Bronchial epithelial cell (primary cell): ENCODE results near the gene TBCD. TPM values are rescaled to one million over a fixed set of nuclear protein-coding genes. Genes with fewer than 3 reads are reported as not detected.
"Not testable (repeated sequence)": the region's sequence is repeated elsewhere in the genome, so short reads cannot be mapped to it uniquely, and the experiment has no call there.

Experiments used
- DNase-seq: peaks from one replicate; pipeline ENCODE4 v3.0.0-alpha.2; 2010; ENCODE audit warnings: low read depth
- FAIRE-seq: peaks from 2 replicates; lab custom pipeline; 2011; peaks lifted over from hg19 to GRCh38; lab: Jason Lieb, UNC
- H3K27me3 ChIP-seq: 2 replicates; pipeline ENCODE4 v1.5.1; 2011; ENCODE audit warnings: low read length; ENCODE audit not compliant: control insufficient read depth, insufficient read depth
- H3K36me3 ChIP-seq: 2 replicates; pipeline ENCODE4 v1.5.1; 2011; ENCODE audit warnings: low read length; ENCODE audit not compliant: control insufficient read depth, insufficient read depth
- H3K4me3 ChIP-seq: 2 replicates; pipeline ENCODE4 v1.5.1; 2011; ENCODE audit warnings: mild to moderate bottlenecking, low read depth, low read length, control low read depth
- CTCF ChIP-seq: IDR thresholded peaks from 2 replicates; pipeline ENCODE4 v1.5.1; 2011; ENCODE audit warnings: mild to moderate bottlenecking, moderate library complexity, low read length, control low read depth, inconsistent platforms; ENCODE audit not compliant: insufficient read depth, severe bottlenecking
- total RNA-seq: library from RNA; depleted of rRNA; stranded (reverse); fragments of >200 nt; gene quantifications from 2 replicates; pipeline ENCODE4 v1.2.1, GENCODE V29; 2014

TBCD gene
- total RNA-seq, 1 donor from 2014 or later: 22.6 TPM

GRCh38 chr17:82967268-82968032 is 215.6 kb downstream of the TBCD start:
- no peaks in the 10 kb centered on the region for H3K27me3 ChIP-seq
- FAIRE-seq (peak; percentile 87), DNase-seq (no peak)
- no peak overlapping the region for H3K4me3 ChIP-seq
- H3K36me3 ChIP-seq: no peaks in the 10 kb centered on the region
- TF ChIP-seq CTCF: no peak

DNA sequence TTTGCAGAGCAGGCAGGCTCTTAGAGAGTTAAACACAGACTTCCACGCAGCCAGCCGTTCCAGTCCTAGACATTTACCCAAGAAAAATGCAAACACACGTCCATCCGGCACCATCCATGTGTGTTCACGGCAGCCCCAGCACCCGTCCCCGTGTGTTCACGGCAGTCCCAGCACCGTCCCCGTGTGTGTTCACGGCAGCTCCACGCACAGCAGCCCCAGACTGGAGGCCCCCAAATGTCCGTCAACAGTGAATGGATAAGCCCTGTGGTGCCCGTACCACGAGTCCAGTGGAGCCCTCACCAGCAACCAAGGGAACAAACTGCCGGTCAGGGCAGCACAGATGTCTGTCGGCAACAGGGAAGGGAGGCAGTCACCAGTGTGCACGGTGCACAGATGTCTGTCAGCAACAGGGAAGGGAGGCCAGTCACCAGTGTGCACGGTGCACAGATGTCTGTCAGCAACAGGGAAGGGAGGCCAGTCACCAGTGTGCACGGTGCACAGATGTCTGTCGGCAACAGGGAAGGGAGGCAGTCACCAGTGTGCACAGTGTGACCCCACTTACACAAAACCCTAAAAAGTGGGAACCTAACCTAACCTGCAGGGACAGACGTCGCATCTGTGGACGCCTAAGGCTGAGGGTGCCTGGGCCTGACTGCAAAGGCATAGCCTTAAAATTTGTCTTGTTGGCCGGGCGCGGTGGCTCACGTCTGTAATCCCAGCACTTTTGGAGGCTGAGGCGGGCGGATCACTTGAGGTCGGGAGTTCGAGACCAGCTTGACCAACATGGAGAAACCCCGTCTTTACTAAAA is 216.4 kb downstream of the TBCD start:
- H3K27me3 ChIP-seq, H3K4me3 ChIP-seq, DNase-seq, H3K36me3 ChIP-seq: not testable (repeated sequence)
- FAIRE-seq: peak; percentile 100

DNA sequence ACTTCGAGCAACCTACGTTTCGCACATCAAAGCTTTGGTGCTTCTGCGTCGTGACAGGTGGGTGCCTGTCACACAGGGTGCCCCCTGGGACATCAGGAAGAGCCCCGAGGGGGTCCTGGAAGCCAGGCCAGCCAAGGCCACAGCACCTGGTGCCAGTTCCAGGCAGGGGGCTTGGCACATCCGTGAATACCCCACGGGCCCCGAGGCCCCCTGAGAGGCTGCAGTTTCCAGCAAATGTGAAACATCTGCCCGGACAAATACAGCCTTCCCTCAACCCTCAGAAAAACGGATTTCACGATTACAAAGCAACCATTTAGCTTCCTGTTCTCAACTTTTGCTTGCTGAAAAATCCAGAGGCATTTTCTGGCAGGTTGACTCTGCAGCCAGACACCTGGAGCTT is 218.2 kb downstream of the TBCD start:
- TF ChIP-seq CTCF: no peak
- no peak for FAIRE-seq
- DNase-seq: no peak
- Histone ChIP-seq H3K36me3 (no peaks in the 10 kb centered on the region), H3K4me3 (no peak overlapping the region), H3K27me3 (no peaks in the 10 kb centered on the region)

GRCh38 chr17:82970818-82971590 is 219.1 kb downstream of the TBCD start:
- TF ChIP-seq CTCF: no peak
- Histone ChIP-seq H3K36me3 (no peaks in the 10 kb centered on the region), H3K27me3 (no peaks in the 10 kb centered on the region), H3K4me3 (no peak overlapping the region)
- DNase-seq: no peak
- no peak for FAIRE-seq

GRCh38 chr17:82972836-82973372 is 221.0 kb downstream of the TBCD start:
- TF ChIP-seq CTCF: no peak
- FAIRE-seq: no peak
- Histone ChIP-seq H3K36me3 (no peaks in the 10 kb centered on the region), H3K27me3 (no peaks in the 10 kb centered on the region), H3K4me3 (no peak overlapping the region)
- no peak for DNase-seq
